ENCODE results near the gene MSRB2.
A peak's percentile ranks its signal among the peaks of the same experiment; 100 is the strongest.

MSRB2 gene

GRCh38 chr10:23114228-23114850 is 19.0 kb downstream of the MSRB2 start:
- DNase-seq, result no peak

- no peak for DNase-seq
These were observed 21.3 kb downstream of the MSRB2 start for GRCh38 chr10:23116486-23117205.

- no peak for DNase-seq
These were observed 24.9 kb downstream of the MSRB2 start for GRCh38 chr10:23120001-23120934.

- DNase-seq, result no peak
These were observed 25.8 kb downstream of the MSRB2 start for GRCh38 chr10:23121135-23121534.

GRCh38 chr10:23136462-23136861 is 41.1 kb downstream of the MSRB2 start:
- DNase-seq, result no peak

GRCh38 chr10:23139677-23140076 is 44.3 kb downstream of the MSRB2 start:
- DNase-seq, result no peak

GRCh38 chr10:23141995-23142394 is 46.6 kb downstream of the MSRB2 start:
- DNase-seq, result no peak

- no peak for DNase-seq
These were observed 50.9 kb downstream of the MSRB2 start for GRCh38 chr10:23146258-23146657.

GRCh38 chr10:23147035-23147434 is 51.7 kb downstream of the MSRB2 start:
- no peak for DNase-seq

- DNase-seq, result no peak
These were observed 52.8 kb downstream of the MSRB2 start for GRCh38 chr10:23148214-23148613.

GRCh38 chr10:23150091-23150490 is 54.7 kb downstream of the MSRB2 start:
- no peak for DNase-seq

- no peak for DNase-seq
These were observed 55.2 kb downstream of the MSRB2 start for GRCh38 chr10:23150610-23151009.

GRCh38 chr10:23151071-23151470 is 55.7 kb downstream of the MSRB2 start:
- DNase-seq, result no peak

GRCh38 chr10:23155169-23155568 is 59.8 kb downstream of the MSRB2 start:
- no peak for DNase-seq

- no peak for DNase-seq
These were observed 61.2 kb downstream of the MSRB2 start for GRCh38 chr10:23156447-23157150.

- DNase-seq, result no peak
These were observed 61.9 kb downstream of the MSRB2 start for GRCh38 chr10:23157239-23157681.

- DNase-seq, result peak; percentile 49
These were observed 62.5 kb downstream of the MSRB2 start for GRCh38 chr10:23157691-23158369.

- DNase-seq, result peak; percentile 75
These were observed 63.0 kb downstream of the MSRB2 start for GRCh38 chr10:23158370-23158769.

- DNase-seq, result no peak
These were observed 76.0 kb downstream of the MSRB2 start for GRCh38 chr10:23171232-23171876.

Data from NCI-H774 (cell line).